Mesenchymal stem cell (in vitro differentiated cells and primary cell): ENCODE measurements around the gene EDC4. TPM values are rescaled to one million over a fixed set of nuclear protein-coding genes. Genes with fewer than 3 reads are reported as not detected.
A peak's percentile ranks its signal among the peaks of the same experiment; 100 is the strongest.

ENCODE experiments used
- DNase-seq: peaks from one replicate; pipeline ENCODE4 v3.0.0-alpha.2; 2013
- H2AFZ ChIP-seq: one replicate; pipeline ENCODE4 v1.6.1; 2013; ENCODE audit warnings: low read depth, mild to moderate bottlenecking, control low read depth, inconsistent platforms, low read length, moderate library complexity
- H2AK5ac ChIP-seq: 2 replicates; pipeline ENCODE4 v1.6.1; 2013; ENCODE audit warnings: low read length, moderate library complexity, mild to moderate bottlenecking, inconsistent platforms; ENCODE audit not compliant: severe bottlenecking
- H2BK120ac ChIP-seq: one replicate; pipeline ENCODE4 v1.6.1; 2013; ENCODE audit warnings: low read depth, mild to moderate bottlenecking, inconsistent platforms, low read length, moderate library complexity
- H2BK12ac ChIP-seq, 2 experiments: one replicate each; pipeline ENCODE4 v1.6.1; 2013; ENCODE audit warnings: inconsistent platforms in 2 of 2, low read length in 2 of 2, mild to moderate bottlenecking in 2 of 2, moderate library complexity in 2 of 2, control low read depth in 1 of 2
- H2BK15ac ChIP-seq: one replicate; pipeline ENCODE4 v1.6.1; 2013; ENCODE audit warnings: mild to moderate bottlenecking, low read depth, inconsistent platforms; ENCODE audit not compliant: poor library complexity, severe bottlenecking
- H2BK5ac ChIP-seq: 2 replicates; pipeline ENCODE4 v1.6.1; 2013; ENCODE audit warnings: low read depth, mild to moderate bottlenecking, low read length, control low read depth, inconsistent platforms; ENCODE audit not compliant: poor library complexity, severe bottlenecking
- H3K14ac ChIP-seq, 2 experiments: one replicate each; pipeline ENCODE4 v1.6.1; 2013; ENCODE audit warnings: inconsistent platforms in 2 of 2, low read length in 2 of 2, control low read depth in 1 of 2, mild to moderate bottlenecking in 1 of 2, moderate library complexity in 1 of 2
- H3K18ac ChIP-seq, 2 experiments: one replicate each; pipeline ENCODE4 v1.6.1; 2013; ENCODE audit warnings: inconsistent platforms in 2 of 2, low read length in 2 of 2, control low read depth in 1 of 2, low read depth in 1 of 2, mild to moderate bottlenecking in 1 of 2
- H3K23ac ChIP-seq, 2 experiments: one replicate each; pipeline ENCODE4 v1.6.1; 2013; ENCODE audit warnings: inconsistent platforms in 2 of 2, low read length in 2 of 2, mild to moderate bottlenecking in 2 of 2, moderate library complexity in 2 of 2, control low read depth in 1 of 2
- H3K27ac ChIP-seq: 2 replicates; pipeline ENCODE4 v1.5.1; 2013; ENCODE audit warnings: mild to moderate bottlenecking, moderate library complexity, low read length, control low read depth, inconsistent platforms; ENCODE audit not compliant: poor library complexity, severe bottlenecking
- H3K27me3 ChIP-seq, 2 experiments: 2 replicates each; pipeline versions ENCODE4 v1.6.1 to v1.7.0; 2013; ENCODE audit warnings: low read length in 2 of 2, mild to moderate bottlenecking in 2 of 2, moderate library complexity in 2 of 2, control low read depth in 1 of 2, inconsistent platforms in 1 of 2; ENCODE audit not compliant: control insufficient read depth in 1 of 2, insufficient read depth in 1 of 2
- H3K36me3 ChIP-seq, 2 experiments: 2 replicates each; pipeline versions ENCODE4 v1.6.1 to v1.7.0; 2013; ENCODE audit warnings: low read length in 2 of 2, control low read depth in 1 of 2, inconsistent platforms in 1 of 2, low read depth in 1 of 2, mild to moderate bottlenecking in 1 of 2; ENCODE audit not compliant: insufficient read depth in 2 of 2, control insufficient read depth in 1 of 2
- H3K4ac ChIP-seq, 2 experiments: one replicate each; pipeline ENCODE4 v1.6.1; 2013; ENCODE audit warnings: inconsistent platforms in 2 of 2, low read length in 2 of 2, mild to moderate bottlenecking in 2 of 2, moderate library complexity in 2 of 2, control low read depth in 1 of 2, low read depth in 1 of 2
- H3K4me1 ChIP-seq: 2 replicates; pipeline ENCODE4 v1.6.1; 2013; ENCODE audit warnings: low read depth, low read length, control low read depth; ENCODE audit not compliant: control insufficient read depth, insufficient read depth
- H3K4me2 ChIP-seq: 2 replicates; pipeline ENCODE4 v1.6.1; 2013; ENCODE audit warnings: low read length, mild to moderate bottlenecking, inconsistent platforms; ENCODE audit not compliant: poor library complexity, severe bottlenecking
- H3K4me3 ChIP-seq, 2 experiments: 2 replicates each; pipeline versions ENCODE4 v1.5.1 to v1.7.0; 2013; ENCODE audit warnings: low read length in 2 of 2, mild to moderate bottlenecking in 2 of 2, control low read depth in 1 of 2, low read depth in 1 of 2; ENCODE audit not compliant: insufficient read depth in 1 of 2
- H3K79me1 ChIP-seq: replicated peaks from 2 replicates; pipeline ENCODE4 v1.6.1; 2013; ENCODE audit warnings: mild to moderate bottlenecking, control low read depth, low read length, inconsistent platforms; ENCODE audit not compliant: poor library complexity, severe bottlenecking
- H3K9ac ChIP-seq: 2 replicates; pipeline ENCODE4 v1.7.0; 2013; ENCODE audit warnings: mild to moderate bottlenecking, low read length, moderate library complexity
- H3K9me3 ChIP-seq: 2 replicates; pipeline ENCODE4 v1.7.0; 2013; ENCODE audit warnings: mild to moderate bottlenecking, low read length; ENCODE audit not compliant: control insufficient read depth
- H4K8ac ChIP-seq: one replicate; pipeline ENCODE4 v1.6.1; 2013; ENCODE audit warnings: inconsistent platforms, mild to moderate bottlenecking, low read length, moderate library complexity
- H4K91ac ChIP-seq: one replicate; pipeline ENCODE4 v1.6.1; 2013; ENCODE audit warnings: mild to moderate bottlenecking, low read length, inconsistent platforms
- WGBS: methylation state at CpG from one replicate; pipeline ENCODE4 v1.1.7; 2013; ENCODE audit warnings: mixed read lengths; 5-methylcytosine and 5-hydroxymethylcytosine counted together
- polyA plus RNA-seq, 2 experiments: library from polyadenylated mRNA; stranded (reverse); fragments of 200-250 nt; gene quantifications; one replicate each; pipeline ENCODE4 v1.2.3, GENCODE V29; 2013

EDC4 gene
- 30.6 TPM for polyA plus RNA-seq (2013, experiment 1 of 2)
- polyA plus RNA-seq (2013, experiment 2 of 2), result 27.9 TPM

GRCh38 chr16:67872631-67873434 is at the start of gene EDC4:
EDC4 (plus strand) TSS chr16:67873052; CDS start chr16:67873262, 210 bp downstream.
- WGBS, result 6% methylated on average over 48 of the region's 72 CpGs
- no peaks in the 10 kb centered on the region for H3K9me3 ChIP-seq
- peak within 1 kb of the TSS; percentile 34 for H2AK5ac ChIP-seq

GRCh38 chr16:67825119-67825518 is 47.7 kb upstream of the EDC4 start:
- Histone ChIP-seq H3K9ac (no peak overlapping the region), H3K18ac (no peak overlapping the region), H3K36me3 (peaks cover 44 to 47% of the 10 kb centered on the region in 2 experiments), H3K4me3 (no peak overlapping the region), H3K79me1 (no peaks in the 10 kb centered on the region), H3K14ac (peak overlapping the region in 1 of 2 experiments; percentile 62), H3K27me3 (no peaks in the 10 kb centered on the region), H4K91ac (peak overlapping the region; percentile 8), H2BK5ac (no peak overlapping the region), H3K23ac (no peak overlapping the region), H3K4me1 (peaks cover 2% of the 10 kb centered on the region), H2AK5ac (no peak overlapping the region), H2BK12ac (no peak overlapping the region), H3K9me3 (no peaks in the 10 kb centered on the region), H3K4ac (no peak overlapping the region), H2BK120ac (no peak overlapping the region), H2AFZ (no peak overlapping the region), H3K27ac (no peak overlapping the region), H2BK15ac (no peak overlapping the region), H3K4me2 (no peak overlapping the region), H4K8ac (no peak overlapping the region)
- DNase-seq, result no peak
- 96% methylated on average over 7 of the region's 8 CpGs for WGBS

More at GRCh38 chr16:67872631-67873434, at the start of gene EDC4:
- Histone ChIP-seq H2BK15ac (no peak within 1 kb of the TSS), H2BK5ac (no peak within 1 kb of the TSS), H3K23ac (peak within 1 kb of the TSS in 1 of 2 experiments; percentile 29), H3K9ac (peak within 1 kb of the TSS; percentile 98), H3K4ac (peak within 1 kb of the TSS; percentile 15 to 71), H3K4me2 (peak within 1 kb of the TSS; percentile 86), H3K27me3 (no peaks in the 10 kb centered on the region), H4K91ac (peak within 1 kb of the TSS; percentile 52), H3K36me3 (peaks cover 60 to 64% of the 10 kb centered on the region in 2 experiments), H2BK12ac (peak within 1 kb of the TSS in 1 of 2 experiments; percentile 19), H3K18ac (peak within 1 kb of the TSS; percentile 77 to 96), H3K79me1 (peaks cover 37% of the 10 kb centered on the region), H2BK120ac (peak within 1 kb of the TSS; percentile 51), H4K8ac (peak within 1 kb of the TSS; percentile 91), H3K27ac (peak within 1 kb of the TSS; percentile 56), H3K4me3 (peak within 1 kb of the TSS; percentile 91 to 98), H3K14ac (peak within 1 kb of the TSS in 1 of 2 experiments; percentile 94), H2AFZ (peak within 1 kb of the TSS; percentile 90), H3K4me1 (peaks cover 16% of the 10 kb centered on the region)
- peak; percentile 87 for DNase-seq

- H3K9ac ChIP-seq, result no peak overlapping the region
- no peaks in the 10 kb centered on the region for H3K27me3 ChIP-seq
- no peak overlapping the region for H2BK15ac ChIP-seq
- peaks cover 52 to 55% of the 10 kb centered on the region in 2 experiments for H3K36me3 ChIP-seq
- H3K4ac ChIP-seq, result no peak overlapping the region
- no peak overlapping the region for H2AFZ ChIP-seq
- H3K9me3 ChIP-seq, result no peaks in the 10 kb centered on the region
- no peak overlapping the region for H3K18ac ChIP-seq
- H3K79me1 ChIP-seq, result peaks cover 2% of the 10 kb centered on the region
- H2BK12ac ChIP-seq, result no peak overlapping the region
- 97% methylated on average over 14 of the region's 14 CpGs for WGBS
- H2BK120ac ChIP-seq, result no peak overlapping the region
- DNase-seq, result no peak
- H2AK5ac ChIP-seq, result no peak overlapping the region
- no peak overlapping the region for H3K23ac ChIP-seq
- no peak overlapping the region for H4K8ac ChIP-seq
- no peak overlapping the region for H4K91ac ChIP-seq
- no peak overlapping the region for H2BK5ac ChIP-seq
- no peak overlapping the region for H3K4me2 ChIP-seq
- H3K27ac ChIP-seq, result no peak overlapping the region
- H3K4me1 ChIP-seq, result peaks cover under 1% of the 10 kb centered on the region
- no peak overlapping the region for H3K14ac ChIP-seq
- H3K4me3 ChIP-seq, result no peak overlapping the region
These were observed 46.9 kb upstream of the EDC4 start for GRCh38 chr16:67825906-67826305.

GRCh38 chr16:67828651-67829050 is 44.2 kb upstream of the EDC4 start:
- Histone ChIP-seq H4K91ac (no peak overlapping the region), H2BK120ac (no peak overlapping the region), H4K8ac (no peak overlapping the region), H3K79me1 (peaks cover 21% of the 10 kb centered on the region), H3K4me2 (no peak overlapping the region), H3K27me3 (no peaks in the 10 kb centered on the region), H3K9me3 (no peaks in the 10 kb centered on the region), H3K36me3 (peaks cover 69 to 70% of the 10 kb centered on the region in 2 experiments), H2BK12ac (no peak overlapping the region), H2BK15ac (no peak overlapping the region), H3K14ac (no peak overlapping the region), H3K9ac (no peak overlapping the region), H3K4me1 (peaks cover 6% of the 10 kb centered on the region), H3K27ac (no peak overlapping the region), H2AK5ac (no peak overlapping the region), H3K18ac (no peak overlapping the region), H3K4ac (no peak overlapping the region), H2AFZ (no peak overlapping the region), H3K4me3 (no peak overlapping the region), H2BK5ac (no peak overlapping the region), H3K23ac (no peak overlapping the region)
- no peak for DNase-seq
- 91% methylated on average over 4 of the region's 4 CpGs for WGBS
